Activated CD8-positive, alpha-beta memory T cell treated with anti-CD3 and anti-CD28 coated beads, Interleukin-2, amount 10 ng/mL, durations not matched to agents 7 days and 5 days (primary cell): ENCODE results near the gene ABCA2. TPM values are rescaled to one million over a fixed set of nuclear protein-coding genes. Genes with fewer than 3 reads are reported as not detected.
A peak's percentile ranks its signal among the peaks of the same experiment; 100 is the strongest.

Experiments used
- ATAC-seq: fragments of 150-1000 bp; cut with Tn5 transposase; one replicate; pipeline ENCODE4 v1.10.0; 2021; ENCODE audit warnings: moderate library complexity
- CTCF ChIA-PET: fragments of 350-600 bp; sonication (Branson Sonifier 250); formaldehyde crosslinking; loops from one replicate; lab custom pipeline; 2021; ENCODE audit warnings: antibody characterized with exemption; lab: Charles Lee
- DNase-seq: peaks from one replicate; pipeline ENCODE4 v3.0.0-alpha.2; 2020
- H3K27ac Mint-ChIP-seq: one replicate; pipeline ENCODE4 v1.8.0; 2021; ENCODE audit warnings: mild to moderate bottlenecking, mixed read lengths
- H3K27me3 Mint-ChIP-seq: one replicate; pipeline ENCODE4 v1.8.0; 2021; ENCODE audit warnings: mixed read lengths
- H3K36me3 Mint-ChIP-seq: one replicate; pipeline ENCODE4 v1.8.0; 2021; ENCODE audit warnings: mild to moderate bottlenecking, mixed read lengths
- H3K4me1 Mint-ChIP-seq: one replicate; pipeline ENCODE4 v1.8.0; 2021; ENCODE audit warnings: mixed read lengths
- H3K4me3 Mint-ChIP-seq: one replicate; pipeline ENCODE4 v1.8.0; 2021; ENCODE audit warnings: mild to moderate bottlenecking, moderate library complexity, mixed read lengths
- H3K9me3 Mint-ChIP-seq: one replicate; pipeline ENCODE4 v1.8.0; 2022; ENCODE audit warnings: low read depth, mixed read lengths
- total RNA-seq, 2 experiments: library from RNA; stranded (reverse); gene quantifications; one replicate each; pipeline ENCODE4 v1.2.3, GENCODE V29; 2021

ABCA2 gene
- 10 to 100 TPM; 30.0 to 73.6 TPM for total RNA-seq

- H3K27ac Mint-ChIP-seq: peak within 1 kb of the TSS; percentile 90
- CTCF ChIA-PET: interaction anchor here (1.2 to 11.9 kb wide), 18 partner anchors 8 to 242 kb away, joined by 4 to 234 read pairs (median 14); partner anchors contain the start of genes AJM1, C8G, CLIC3 and FBXW5
- no peak for ATAC-seq
Measured at GRCh38 chr9:137027369-137028262, at the start of gene ABCA2. TSS of gene ABCA2 (minus strand) at chr9:137028237. CDS start at chr9:137028140, 97 bp downstream.

GRCh38 chr9:137077010-137077747 lies 49.1 kb upstream of the ABCA2 start, which contains the start of gene UAP1L1:
TSS of gene UAP1L1 (plus strand) at chr9:137077517. CDS start at chr9:137077533, 16 bp downstream.
- Mint-ChIP-seq H3K27me3 (no peaks in the 10 kb centered on the region), H3K27ac (peak within 1 kb of the TSS; percentile 52), H3K9me3 (no peaks in the 10 kb centered on the region), H3K4me1 (peaks cover 18% of the 10 kb centered on the region), H3K36me3 (peaks cover 7% of the 10 kb centered on the region), H3K4me3 (peak within 1 kb of the TSS; percentile 73)
- CTCF ChIA-PET: interaction anchor here (0.6 to 2.5 kb wide), 11 partner anchors 10 to 159 kb away, joined by 3 to 29 read pairs (median 6); partner anchors contain the start of genes MAN1B1, NPDC1 and RNF224
- ATAC-seq (peak; percentile 80), DNase-seq (peak; percentile 85)

More at GRCh38 chr9:137027369-137028262, at the start of gene ABCA2:
- H3K4me3 Mint-ChIP-seq: peak within 1 kb of the TSS; percentile 72
- H3K27me3 Mint-ChIP-seq: peaks cover 3% of the 10 kb centered on the region
- DNase-seq: no peak
- H3K4me1 Mint-ChIP-seq: peaks cover 52% of the 10 kb centered on the region
- no peaks in the 10 kb centered on the region for H3K9me3 Mint-ChIP-seq
- no peaks in the 10 kb centered on the region for H3K36me3 Mint-ChIP-seq

GRCh38 chr9:137076636-137077009 lies 48.6 kb upstream of the ABCA2 start:
- peak overlapping the region; percentile 62 for H3K4me3 Mint-ChIP-seq
- H3K4me1 Mint-ChIP-seq: peaks cover 21% of the 10 kb centered on the region
- H3K27me3 Mint-ChIP-seq: no peaks in the 10 kb centered on the region
- peak overlapping the region; percentile 52 for H3K27ac Mint-ChIP-seq
- ATAC-seq: no peak
- H3K36me3 Mint-ChIP-seq: peaks cover 7% of the 10 kb centered on the region
- DNase-seq: no peak
- CTCF ChIA-PET: interaction anchor here (0.8 to 2.3 kb wide), 9 partner anchors 9 to 151 kb away, joined by 3 to 29 read pairs (median 6); partner anchors contain the start of genes MAN1B1, NPDC1 and RNF224
- no peaks in the 10 kb centered on the region for H3K9me3 Mint-ChIP-seq

GRCh38 chr9:137075275-137075775 lies 47.3 kb upstream of the ABCA2 start:
- H3K27me3 Mint-ChIP-seq: no peaks in the 10 kb centered on the region
- ATAC-seq: no peak

GRCh38 chr9:137074657-137075274 lies 46.7 kb upstream of the ABCA2 start:
- no peaks in the 10 kb centered on the region for H3K9me3 Mint-ChIP-seq

More at GRCh38 chr9:137075275-137075775, 47.3 kb upstream of the ABCA2 start:
- Mint-ChIP-seq H3K9me3 (no peaks in the 10 kb centered on the region), H3K36me3 (peaks cover 6% of the 10 kb centered on the region), H3K4me3 (no peak overlapping the region), H3K27ac (no peak overlapping the region), H3K4me1 (peaks cover 29% of the 10 kb centered on the region)
- no peak for DNase-seq
- CTCF ChIA-PET: interaction anchor here (0.8 to 1.4 kb wide), 3 partner anchors 11 to 165 kb away, joined by 3 to 6 read pairs (median 5); partner anchors contain the start of gene NPDC1

GRCh38 chr9:137073992-137074399 lies 46.0 kb upstream of the ABCA2 start:
- no peak for DNase-seq
- Mint-ChIP-seq H3K36me3 (no peaks in the 10 kb centered on the region), H3K27ac (no peak overlapping the region), H3K27me3 (no peaks in the 10 kb centered on the region), H3K4me3 (no peak overlapping the region), H3K9me3 (no peaks in the 10 kb centered on the region), H3K4me1 (peaks cover 21% of the 10 kb centered on the region)
- CTCF ChIA-PET: no interaction called here
- ATAC-seq: no peak

More at GRCh38 chr9:137074657-137075274, 46.7 kb upstream of the ABCA2 start:
- no peak for ATAC-seq
- H3K36me3 Mint-ChIP-seq: peaks cover 3% of the 10 kb centered on the region
- no peak for DNase-seq
- H3K27me3 Mint-ChIP-seq: no peaks in the 10 kb centered on the region
- no peak overlapping the region for H3K4me3 Mint-ChIP-seq
- CTCF ChIA-PET: interaction anchor here (0.8 to 1.4 kb wide), 3 partner anchors 11 to 165 kb away, joined by 3 to 6 read pairs (median 5); partner anchors contain the start of gene NPDC1
- peaks cover 26% of the 10 kb centered on the region for H3K4me1 Mint-ChIP-seq
- H3K27ac Mint-ChIP-seq: no peak overlapping the region

GRCh38 chr9:137071282-137071681 lies 43.2 kb upstream of the ABCA2 start:
- ATAC-seq (no peak), DNase-seq (no peak)
- Mint-ChIP-seq H3K9me3 (no peaks in the 10 kb centered on the region), H3K4me3 (peak overlapping the region; percentile 78), H3K27ac (peak overlapping the region; percentile 83), H3K36me3 (peaks cover 1% of the 10 kb centered on the region), H3K27me3 (no peaks in the 10 kb centered on the region), H3K4me1 (peaks cover 29% of the 10 kb centered on the region)
- CTCF ChIA-PET: interaction anchor here (1.2 to 10.2 kb wide), 14 partner anchors 11 to 344 kb away, joined by 3 to 183 read pairs (median 12); partner anchors contain the start of genes ABCA2, AJM1, FUT7 and MAN1B1

GRCh38 chr9:137070906-137071275 lies 42.9 kb upstream of the ABCA2 start:
- DNase-seq (no peak), ATAC-seq (no peak)
- no peaks in the 10 kb centered on the region for H3K27me3 Mint-ChIP-seq
- peak overlapping the region; percentile 83 for H3K27ac Mint-ChIP-seq
- H3K4me3 Mint-ChIP-seq: peak overlapping the region; percentile 78
- peaks cover 29% of the 10 kb centered on the region for H3K4me1 Mint-ChIP-seq
- CTCF ChIA-PET: interaction anchor here (0.7 to 10.2 kb wide), 18 partner anchors 10 to 399 kb away, joined by 3 to 183 read pairs (median 7); partner anchors contain the start of genes ABCA2, AJM1, FUT7 and MAN1B1
- H3K9me3 Mint-ChIP-seq: no peaks in the 10 kb centered on the region
- H3K36me3 Mint-ChIP-seq: peaks cover 1% of the 10 kb centered on the region

GRCh38 chr9:137070201-137070905 lies 42.3 kb upstream of the ABCA2 start, which contains the start of gene SAPCD2:
TSS of gene SAPCD2 (minus strand) at chr9:137070557. CDS start at chr9:137070460, 97 bp downstream.
- no peaks in the 10 kb centered on the region for H3K9me3 Mint-ChIP-seq
- H3K4me3 Mint-ChIP-seq: peak within 1 kb of the TSS; percentile 78
- CTCF ChIA-PET: interaction anchor here (0.6 to 10.2 kb wide), 20 partner anchors 12 to 399 kb away, joined by 3 to 183 read pairs (median 7); partner anchors contain the start of genes ABCA2, AJM1, FUT7 and MAN1B1
- H3K4me1 Mint-ChIP-seq: peaks cover 27% of the 10 kb centered on the region
- no peaks in the 10 kb centered on the region for H3K27me3 Mint-ChIP-seq
- peak; percentile 93 for DNase-seq
- peaks cover 1% of the 10 kb centered on the region for H3K36me3 Mint-ChIP-seq
- ATAC-seq: peak; percentile 91
- H3K27ac Mint-ChIP-seq: peak within 1 kb of the TSS; percentile 83

- H3K27me3 Mint-ChIP-seq: no peaks in the 10 kb centered on the region
- peak overlapping the region; percentile 28 for H3K27ac Mint-ChIP-seq
- ATAC-seq (peak; percentile 10), DNase-seq (no peak)
- H3K4me1 Mint-ChIP-seq: peaks cover 27% of the 10 kb centered on the region
- CTCF ChIA-PET: interaction anchor here (0.6 to 10.2 kb wide), 20 partner anchors 12 to 398 kb away, joined by 3 to 183 read pairs (median 8); partner anchors contain the start of genes ABCA2, AJM1, FUT7 and MAN1B1
- no peaks in the 10 kb centered on the region for H3K9me3 Mint-ChIP-seq
- peak overlapping the region; percentile 61 for H3K4me3 Mint-ChIP-seq
- peaks cover 1% of the 10 kb centered on the region for H3K36me3 Mint-ChIP-seq
Measured at GRCh38 chr9:137069508-137070091, 41.6 kb upstream of the ABCA2 start.
